NCI-H69 (cell line): ENCODE data around the gene ARPP21.

Experiments used
- DNase-seq: peaks from one replicate; lab custom pipeline; 2025; lab: John Stamatoyannopoulos, UW

The ARPP21 gene

GRCh38 chr3:35675621-35676020, 36.3 kb downstream of the ARPP21 start:
- DNase-seq = no peak

- DNase-seq = no peak
These were observed 38.5 kb downstream of the ARPP21 start for GRCh38 chr3:35677797-35678196.

- no peak for DNase-seq
These were observed 39.4 kb downstream of the ARPP21 start for GRCh38 chr3:35678643-35679161.

GRCh38 chr3:35679409-35680080, 40.2 kb downstream of the ARPP21 start:
- no peak for DNase-seq

- no peak for DNase-seq
These were observed 41.7 kb downstream of the ARPP21 start for GRCh38 chr3:35680866-35681650.

- DNase-seq = no peak
These were observed 45.8 kb downstream of the ARPP21 start for GRCh38 chr3:35685153-35685552.

GRCh38 chr3:35688826-35689225, 49.5 kb downstream of the ARPP21 start:
- no peak for DNase-seq

GRCh38 chr3:35690271-35690670, 50.9 kb downstream of the ARPP21 start:
- no peak for DNase-seq

GRCh38 chr3:35705904-35706303, 66.6 kb downstream of the ARPP21 start:
- DNase-seq = peak; percentile 1

- DNase-seq = no peak
These were observed 68.6 kb downstream of the ARPP21 start for GRCh38 chr3:35707904-35708303.

- no peak for DNase-seq
These were observed 69.3 kb downstream of the ARPP21 start for GRCh38 chr3:35708394-35709271.

- DNase-seq = no peak
These were observed 70.4 kb downstream of the ARPP21 start for GRCh38 chr3:35709691-35710090.

- DNase-seq = no peak
These were observed 71.2 kb downstream of the ARPP21 start for GRCh38 chr3:35710554-35710953.

GRCh38 chr3:35718921-35719320, 79.6 kb downstream of the ARPP21 start:
- DNase-seq = no peak

- no peak for DNase-seq
These were observed 82.3 kb downstream of the ARPP21 start for GRCh38 chr3:35721628-35722027.

GRCh38 chr3:35722902-35723301, 83.6 kb downstream of the ARPP21 start:
- DNase-seq = no peak

GRCh38 chr3:35723480-35724097, 84.3 kb downstream of the ARPP21 start:
- no peak for DNase-seq

- DNase-seq = no peak
These were observed 84.8 kb downstream of the ARPP21 start for GRCh38 chr3:35724106-35724505.

- no peak for DNase-seq
These were observed 87.9 kb downstream of the ARPP21 start for GRCh38 chr3:35727179-35727578.

- no peak for DNase-seq
These were observed 94.0 kb downstream of the ARPP21 start for GRCh38 chr3:35733341-35733740.

- DNase-seq = no peak
These were observed 94.5 kb downstream of the ARPP21 start for GRCh38 chr3:35733864-35734263.

- no peak for DNase-seq
These were observed 97.8 kb downstream of the ARPP21 start for GRCh38 chr3:35737080-35737479.
